WTC11 (cell line): ENCODE measurements around the gene COX6B2. TPM values are rescaled to one million over a fixed set of nuclear protein-coding genes. Genes with fewer than 3 reads are reported as not detected.

ENCODE experiments used
- ATAC-seq: fragments of 200-7000 bp; cut with Tn5 transposase; 2 replicates; pipeline ENCODE4 v1.10.0; 2021; ENCODE audit warnings: mild to moderate bottlenecking, moderate library complexity
- CTCF ChIA-PET: fragments of 300-600 bp; sonication (Branson Sonifier 250); formaldehyde crosslinking; loops from one replicate; lab custom pipeline; 2021; ENCODE audit warnings: antibody characterized with exemption; lab: Charles Lee
- POLR2A ChIA-PET: fragments of 350-600 bp; sonication (Branson Sonifier 250); formaldehyde crosslinking; loops from one replicate; lab custom pipeline; 2021; ENCODE audit warnings: antibody characterized with exemption; lab: Charles Lee
- DNase-seq: peaks from one replicate; pipeline ENCODE4 v3.0.0; 2021; ENCODE audit warnings: low spot score
- H3K27ac Mint-ChIP-seq: 2 replicates; pipeline ENCODE4 v1.8.0; 2021; ENCODE audit warnings: mixed read lengths
- H3K27me3 Mint-ChIP-seq: 2 replicates; pipeline ENCODE4 v1.8.0; 2021; ENCODE audit warnings: low read depth, mild to moderate bottlenecking, moderate library complexity, mixed read lengths
- H3K36me3 Mint-ChIP-seq: 2 replicates; pipeline ENCODE4 v1.8.0; 2021; ENCODE audit warnings: mixed read lengths
- H3K4me1 Mint-ChIP-seq: 2 replicates; pipeline ENCODE4 v1.8.0; 2022; ENCODE audit warnings: mixed read lengths
- H3K4me3 Mint-ChIP-seq: 2 replicates; pipeline ENCODE4 v1.8.0; 2021; ENCODE audit warnings: mild to moderate bottlenecking, moderate library complexity, mixed read lengths
- H3K9me3 Mint-ChIP-seq: 2 replicates; pipeline ENCODE4 v1.8.0; 2021; ENCODE audit warnings: mixed read lengths
- CDX4 ChIP-seq: fragments of 250-450 bp; sonication (Bioruptor Pico); IDR thresholded peaks from 2 replicates; pipeline ENCODE4 v1.9.0; 2021; ENCODE audit warnings: moderate library complexity, mild to moderate bottlenecking, inconsistent platforms, borderline replicate concordance
- CREB1 ChIP-seq: sonication (generic); formaldehyde crosslinking; IDR thresholded peaks from 2 replicates; pipeline ENCODE4 v1.8.0; 2023; ENCODE audit warnings: mild to moderate bottlenecking, missing genetic modification reagents
- CTCF ChIP-seq: fragments of 200-600 bp; IDR thresholded peaks from 2 replicates; pipeline ENCODE4 v1.8.0; 2022; ENCODE audit warnings: antibody characterized with exemption
- ELF4 ChIP-seq: sonication (generic); formaldehyde crosslinking; IDR thresholded peaks from 2 replicates; pipeline ENCODE4 v1.8.1; 2022; ENCODE audit warnings: low read depth, mild to moderate bottlenecking, moderate library complexity, missing genetic modification reagents
- FOXP1 ChIP-seq: sonication (generic); formaldehyde crosslinking; IDR thresholded peaks from 2 replicates; pipeline ENCODE4 v1.8.0; 2022; ENCODE audit warnings: missing genetic modification reagents, mild to moderate bottlenecking, moderate library complexity, borderline replicate concordance
- HMGA2 ChIP-seq: fragments of 250-450 bp; sonication (Bioruptor Pico); IDR thresholded peaks from 2 replicates; pipeline ENCODE4 v1.4.0; 2021; ENCODE audit warnings: mild to moderate bottlenecking, moderate library complexity
- IRF2 ChIP-seq: sonication (generic); formaldehyde crosslinking; IDR thresholded peaks from 2 replicates; pipeline ENCODE4 v1.8.0; 2022; ENCODE audit warnings: low read depth, missing genetic modification reagents, borderline replicate concordance
- JUN ChIP-seq: sonication (generic); formaldehyde crosslinking; IDR thresholded peaks from 2 replicates; pipeline ENCODE4 v1.8.0; 2023; ENCODE audit warnings: mild to moderate bottlenecking, missing genetic modification reagents
- MYBL2 ChIP-seq: sonication (generic); formaldehyde crosslinking; IDR thresholded peaks from 2 replicates; pipeline ENCODE4 v1.8.1; 2023; ENCODE audit warnings: mild to moderate bottlenecking, moderate library complexity, missing genetic modification reagents
- NFE2L1 ChIP-seq: sonication (generic); formaldehyde crosslinking; IDR thresholded peaks from 2 replicates; pipeline ENCODE4 v1.8.1; 2023; ENCODE audit warnings: missing genetic modification reagents
- NR3C1 ChIP-seq: sonication (generic); formaldehyde crosslinking; conservative IDR thresholded peaks from 2 replicates; pipeline ENCODE4 v1.8.1; 2023; ENCODE audit warnings: low read depth, mild to moderate bottlenecking, missing genetic modification reagents
- PRRX2 ChIP-seq: fragments of 250-450 bp; sonication (Bioruptor Pico); IDR thresholded peaks from 2 replicates; pipeline ENCODE4 v1.8.0; 2021; ENCODE audit warnings: mild to moderate bottlenecking
- RELA ChIP-seq: sonication (generic); formaldehyde crosslinking; IDR thresholded peaks from 2 replicates; pipeline ENCODE4 v1.8.1; 2022; ENCODE audit warnings: missing genetic modification reagents, mild to moderate bottlenecking, borderline replicate concordance
- SMAD3 ChIP-seq: sonication (generic); formaldehyde crosslinking; IDR thresholded peaks from 2 replicates; pipeline ENCODE4 v1.8.0; 2022; ENCODE audit warnings: missing genetic modification reagents, mild to moderate bottlenecking, borderline replicate concordance
- SP1 ChIP-seq: sonication (generic); formaldehyde crosslinking; conservative IDR thresholded peaks from 2 replicates; pipeline ENCODE4 v1.8.1; 2022; ENCODE audit warnings: missing genetic modification reagents
- TEAD1 ChIP-seq: sonication (generic); formaldehyde crosslinking; IDR thresholded peaks from 2 replicates; pipeline ENCODE4 v1.8.0; 2022; ENCODE audit warnings: mild to moderate bottlenecking, missing genetic modification reagents
- USF1 ChIP-seq: sonication (generic); formaldehyde crosslinking; IDR thresholded peaks from 2 replicates; pipeline ENCODE4 v1.8.0; 2022; ENCODE audit warnings: mild to moderate bottlenecking, missing genetic modification reagents
- ZBTB21 ChIP-seq: sonication (generic); formaldehyde crosslinking; IDR thresholded peaks from 2 replicates; pipeline ENCODE4 v1.8.1; 2023; ENCODE audit warnings: mild to moderate bottlenecking, missing genetic modification reagents, borderline replicate concordance
- ZNF121 ChIP-seq: sonication (generic); formaldehyde crosslinking; IDR thresholded peaks from 2 replicates; pipeline ENCODE4 v1.8.0; 2023; ENCODE audit warnings: missing genetic modification reagents
- total RNA-seq: library from RNA; stranded (reverse); gene quantifications from 3 replicates; pipeline ENCODE4 v1.2.3, GENCODE V29; 2021
- TF ChIP-seq, protein P1 (sequence below): sonication (generic); formaldehyde crosslinking; IDR thresholded peaks from 2 replicates; pipeline ENCODE4 v1.8.1; 2023; ENCODE audit warnings: mild to moderate bottlenecking, missing genetic modification reagents, moderate library complexity
- TF ChIP-seq, protein P2 (sequence below): sonication (generic); formaldehyde crosslinking; IDR thresholded peaks from 2 replicates; pipeline ENCODE4 v1.8.1; 2022; ENCODE audit warnings: missing genetic modification reagents, borderline replicate concordance
- TF ChIP-seq, protein P3 (sequence below): fragments of 250-450 bp; sonication (Bioruptor Pico); IDR thresholded peaks from 2 replicates; pipeline ENCODE4 v1.9.0; 2021; ENCODE audit warnings: mild to moderate bottlenecking

Gene COX6B2
- total RNA-seq, 1 experiment from 2014 or later = 4.3 TPM

DNA sequence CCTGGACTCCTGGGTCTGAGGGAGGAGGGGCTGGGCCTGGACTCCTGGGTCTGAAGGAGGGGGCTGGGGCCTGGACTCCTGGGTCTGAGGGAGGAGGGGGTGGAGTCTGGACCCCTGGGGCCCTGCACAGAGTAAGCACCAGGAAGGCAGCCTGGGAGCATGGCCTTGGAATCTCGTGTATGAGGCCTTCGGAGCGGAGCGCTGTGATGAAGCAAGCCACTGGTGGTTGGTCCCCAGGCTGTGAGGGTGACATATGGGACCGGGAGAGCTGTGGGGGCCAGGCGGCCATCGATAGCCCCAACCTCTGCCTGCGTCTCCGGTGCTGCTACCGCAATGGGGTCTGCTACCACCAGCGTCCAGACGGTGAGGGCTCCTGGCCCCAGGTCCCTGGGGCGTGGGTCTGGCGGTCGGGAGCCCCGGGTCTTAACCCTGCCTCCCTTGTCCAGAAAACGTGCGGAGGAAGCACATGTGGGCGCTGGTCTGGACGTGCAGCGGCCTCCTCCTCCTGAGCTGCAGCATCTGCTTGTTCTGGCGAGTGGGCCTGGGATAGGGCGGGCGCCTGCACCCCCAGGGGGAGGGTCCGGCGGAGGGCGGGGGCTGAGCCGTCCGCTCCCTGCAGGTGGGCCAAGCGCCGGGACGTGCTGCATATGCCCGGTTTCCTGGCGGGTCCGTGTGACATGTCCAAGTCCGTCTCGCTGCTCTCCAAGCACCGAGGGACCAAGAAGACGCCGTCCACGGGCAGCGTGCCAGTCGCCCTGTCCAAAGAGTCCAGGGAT lies 23.0 kb upstream of the COX6B2 start (continued):
- TF ChIP-seq, protein P1, sequence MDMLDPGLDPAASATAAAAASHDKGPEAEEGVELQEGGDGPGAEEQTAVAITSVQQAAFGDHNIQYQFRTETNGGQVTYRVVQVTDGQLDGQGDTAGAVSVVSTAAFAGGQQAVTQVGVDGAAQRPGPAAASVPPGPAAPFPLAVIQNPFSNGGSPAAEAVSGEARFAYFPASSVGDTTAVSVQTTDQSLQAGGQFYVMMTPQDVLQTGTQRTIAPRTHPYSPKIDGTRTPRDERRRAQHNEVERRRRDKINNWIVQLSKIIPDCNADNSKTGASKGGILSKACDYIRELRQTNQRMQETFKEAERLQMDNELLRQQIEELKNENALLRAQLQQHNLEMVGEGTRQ (CRISPR knock-in tag) = no peak; the same call in 1 of the 2 replicates
- no peak for TF ChIP-seq CTCF
- TF ChIP-seq MYBL2 (CRISPR knock-in tag) = no peak
- no peak for TF ChIP-seq PRRX2 (CRISPR knock-in tag)
- no peak for TF ChIP-seq FOXP1 (CRISPR knock-in tag)
- TF ChIP-seq, all 79 proteins: peak for 6

GRCh38 chr19:55376241-55376933 lies 21.9 kb upstream of the COX6B2 start, which contains the start of gene TMEM190:
TSS of gene TMEM190 (plus strand) at chr19:55376826. CDS start at chr19:55376854, 28 bp downstream.
- ATAC-seq (peak; percentile 40), DNase-seq (peak; percentile 51)
- ChIA-PET CTCF (interaction anchor here (0.7 to 1.4 kb wide), 6 partner anchors 8 to 127 kb away, joined by 3 to 5 read pairs (median 3); partner anchors contain the start of gene TMEM238), POLR2A (interaction anchor here (0.7 kb wide), 1 partner anchor 20 kb away, joined by 5 read pairs; no protein-coding TSS in a partner anchor)
- Mint-ChIP-seq H3K27me3 (peaks cover 59% of the 10 kb centered on the region), H3K4me3 (peak within 1 kb of the TSS; percentile 62), H3K27ac (no peak within 1 kb of the TSS), H3K9me3 (no peaks in the 10 kb centered on the region), H3K36me3 (no peaks in the 10 kb centered on the region), H3K4me1 (peaks cover 47% of the 10 kb centered on the region)
- TF ChIP-seq JUN (no peak), ZBTB21 (CRISPR knock-in tag) (no peak), SP1 (CRISPR knock-in tag) (no peak), ZNF121 (CRISPR knock-in tag) (peak; percentile 94), CDX4 (no peak), CREB1 (CRISPR knock-in tag) (no peak), USF1 (no peak), IRF2 (no peak)
- TF ChIP-seq, protein P2, sequence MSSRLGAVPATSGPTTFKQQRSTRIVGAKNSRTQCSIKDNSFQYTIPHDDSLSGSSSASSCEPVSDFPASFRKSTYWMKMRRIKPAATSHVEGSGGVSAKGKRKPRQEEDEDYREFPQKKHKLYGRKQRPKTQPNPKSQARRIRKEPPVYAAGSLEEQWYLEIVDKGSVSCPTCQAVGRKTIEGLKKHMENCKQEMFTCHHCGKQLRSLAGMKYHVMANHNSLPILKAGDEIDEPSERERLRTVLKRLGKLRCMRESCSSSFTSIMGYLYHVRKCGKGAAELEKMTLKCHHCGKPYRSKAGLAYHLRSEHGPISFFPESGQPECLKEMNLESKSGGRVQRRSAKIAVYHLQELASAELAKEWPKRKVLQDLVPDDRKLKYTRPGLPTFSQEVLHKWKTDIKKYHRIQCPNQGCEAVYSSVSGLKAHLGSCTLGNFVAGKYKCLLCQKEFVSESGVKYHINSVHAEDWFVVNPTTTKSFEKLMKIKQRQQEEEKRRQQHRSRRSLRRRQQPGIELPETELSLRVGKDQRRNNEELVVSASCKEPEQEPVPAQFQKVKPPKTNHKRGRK = no peak

GRCh38 chr19:55373993-55374757 lies 19.7 kb upstream of the COX6B2 start:
- peak overlapping the region; percentile 57 for H3K4me3 Mint-ChIP-seq
- DNase-seq (no peak), ATAC-seq (no peak)
- 0 out of 2 replicates have a peak overlapping the region, but pooled peaks have one; percentile 8 for H3K27ac Mint-ChIP-seq
- H3K4me1 Mint-ChIP-seq = peaks cover 47% of the 10 kb centered on the region
- H3K9me3 Mint-ChIP-seq = no peaks in the 10 kb centered on the region
- H3K36me3 Mint-ChIP-seq = no peaks in the 10 kb centered on the region
- ChIA-PET CTCF (no interaction called here), POLR2A (interaction anchor here (1.5 kb wide), 1 partner anchor 25 kb away, joined by 15 read pairs; no protein-coding TSS in a partner anchor)
- peaks cover 63% of the 10 kb centered on the region for H3K27me3 Mint-ChIP-seq
- TF ChIP-seq TEAD1 (CRISPR knock-in tag) = no peak
- no peak for TF ChIP-seq ELF4 (CRISPR knock-in tag)
- no peak for TF ChIP-seq HMGA2 (CRISPR knock-in tag)
- no peak for TF ChIP-seq NFE2L1 (CRISPR knock-in tag)
- no peak for TF ChIP-seq RELA (CRISPR knock-in tag)
- no peak for TF ChIP-seq SMAD3 (CRISPR knock-in tag)
- no peak for TF ChIP-seq NR3C1 (CRISPR knock-in tag)
- TF ChIP-seq, protein P3, sequence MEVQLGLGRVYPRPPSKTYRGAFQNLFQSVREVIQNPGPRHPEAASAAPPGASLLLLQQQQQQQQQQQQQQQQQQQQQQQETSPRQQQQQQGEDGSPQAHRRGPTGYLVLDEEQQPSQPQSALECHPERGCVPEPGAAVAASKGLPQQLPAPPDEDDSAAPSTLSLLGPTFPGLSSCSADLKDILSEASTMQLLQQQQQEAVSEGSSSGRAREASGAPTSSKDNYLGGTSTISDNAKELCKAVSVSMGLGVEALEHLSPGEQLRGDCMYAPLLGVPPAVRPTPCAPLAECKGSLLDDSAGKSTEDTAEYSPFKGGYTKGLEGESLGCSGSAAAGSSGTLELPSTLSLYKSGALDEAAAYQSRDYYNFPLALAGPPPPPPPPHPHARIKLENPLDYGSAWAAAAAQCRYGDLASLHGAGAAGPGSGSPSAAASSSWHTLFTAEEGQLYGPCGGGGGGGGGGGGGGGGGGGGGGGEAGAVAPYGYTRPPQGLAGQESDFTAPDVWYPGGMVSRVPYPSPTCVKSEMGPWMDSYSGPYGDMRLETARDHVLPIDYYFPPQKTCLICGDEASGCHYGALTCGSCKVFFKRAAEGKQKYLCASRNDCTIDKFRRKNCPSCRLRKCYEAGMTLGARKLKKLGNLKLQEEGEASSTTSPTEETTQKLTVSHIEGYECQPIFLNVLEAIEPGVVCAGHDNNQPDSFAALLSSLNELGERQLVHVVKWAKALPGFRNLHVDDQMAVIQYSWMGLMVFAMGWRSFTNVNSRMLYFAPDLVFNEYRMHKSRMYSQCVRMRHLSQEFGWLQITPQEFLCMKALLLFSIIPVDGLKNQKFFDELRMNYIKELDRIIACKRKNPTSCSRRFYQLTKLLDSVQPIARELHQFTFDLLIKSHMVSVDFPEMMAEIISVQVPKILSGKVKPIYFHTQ = no peak
